Neural cell (in vitro differentiated cells): Measurements from ENCODE around the gene TCEAL4.

ENCODE experiments used
- CTCF ChIP-seq: fragments of 450-650 bp; IDR thresholded peaks from 2 replicates; pipeline ENCODE4 v1.5.1; 2014; ENCODE audit warnings: antibody characterized with exemption, mild to moderate bottlenecking, moderate library complexity; ENCODE audit not compliant: poor library complexity, severe bottlenecking
- EP300 ChIP-seq: fragments of 450-650 bp; conservative IDR thresholded peaks from 2 replicates; pipeline ENCODE4 v1.6.1; 2014; ENCODE audit warnings: antibody characterized with exemption, mild to moderate bottlenecking, moderate library complexity; ENCODE audit not compliant: poor library complexity, severe bottlenecking
- EZH2 ChIP-seq: fragments of 200-600, 300-800 bp; shearing (Covaris generic), sonication (generic); IDR thresholded peaks from 2 replicates; pipeline ENCODE4 v1.6.1; 2014; ENCODE audit warnings: antibody characterized with exemption, low read length, borderline replicate concordance, mild to moderate bottlenecking; ENCODE audit not compliant: insufficient read depth, poor library complexity, severe bottlenecking
- MXI1 ChIP-seq: fragments of 450-650 bp; conservative IDR thresholded peaks from 2 replicates; pipeline ENCODE4 v1.6.1; 2014; ENCODE audit warnings: antibody characterized with exemption, mild to moderate bottlenecking; ENCODE audit not compliant: poor library complexity, severe bottlenecking
- POLR2AphosphoS5 ChIP-seq: IDR thresholded peaks from 2 replicates; pipeline ENCODE4 v1.6.1; 2012
- RAD21 ChIP-seq: fragments of 450-650 bp; conservative IDR thresholded peaks from 2 replicates; pipeline ENCODE4 v1.6.1; 2014; ENCODE audit warnings: antibody characterized with exemption, mild to moderate bottlenecking, moderate library complexity
- REST ChIP-seq: IDR thresholded peaks from 2 replicates; pipeline ENCODE4 v1.6.1; 2012; ENCODE audit warnings: borderline replicate concordance
- SMC3 ChIP-seq: fragments of 450-650 bp; conservative IDR thresholded peaks from 2 replicates; pipeline ENCODE4 v1.6.1; 2014; ENCODE audit warnings: antibody characterized with exemption, mild to moderate bottlenecking, moderate library complexity; ENCODE audit not compliant: poor library complexity
- TAF1 ChIP-seq: IDR thresholded peaks from 2 replicates; pipeline ENCODE4 v1.6.1; 2012; ENCODE audit warnings: low read depth

- TF ChIP-seq CTCF (no peak), MXI1 (no peak), EP300 (no peak), REST (no peak), POLR2AphosphoS5 (no peak), SMC3 (no peak), EZH2 (no peak), RAD21 (no peak), TAF1 (no peak)
Observed at GRCh38 chrX:103626855-103627254, 41.5 kb downstream of the TCEAL4 start.
